HepG2 (cell line): ENCODE measurements around the gene RPS6KC1. TPM values are rescaled to one million over a fixed set of nuclear protein-coding genes. Genes with fewer than 3 reads are reported as not detected.

Experiments
- ATAC-seq: fragments of 200-7000 bp; cut with Tn5 transposase; 3 replicates; pipeline ENCODE4 v1.9.1; 2020; ENCODE audit warnings: mild to moderate bottlenecking, moderate library complexity
- BruUV-seq: library from RNA; stranded (reverse); fragments of 400-500 nt; replicated peaks from 2 replicates; lab custom pipeline; 2021; lab: Mats Ljungman, UMichigan
- CTCF ChIA-PET: fragments of 300-600 bp; formaldehyde crosslinking; extraction: SDS; loops from one replicate; lab custom pipeline; 2021; ENCODE audit warnings: low total read pairs, inconsistent platforms, low intra/inter-chr PET ratio; lab: Yijun Ruan, JAX
- POLR2A ChIA-PET: fragments of 350-600 bp; sonication (Branson Sonifier 250); formaldehyde crosslinking; loops from one replicate; lab custom pipeline; 2020; ENCODE audit warnings: antibody characterized with exemption, inconsistent platforms; lab: Yijun Ruan, JAX
- DNase-seq: peaks from one replicate; pipeline ENCODE4 v3.0.0-alpha.2; 2015; ENCODE audit warnings: low spot score
- FAIRE-seq: peaks from 3 replicates; lab custom pipeline; 2011; peaks lifted over from hg19 to GRCh38; lab: Jason Lieb, UNC
- H2AFZ ChIP-seq: one replicate; pipeline ENCODE4 v1.6.1; 2011; ENCODE audit warnings: low read length, inconsistent platforms
- H3K27ac ChIP-seq: fragments of 300-600 bp; 3 replicates; pipeline ENCODE4 v1.8.0; 2011; ENCODE audit warnings: mixed run types, mild to moderate bottlenecking, mixed read lengths, low read length, inconsistent platforms; ENCODE audit not compliant: insufficient read depth; ENCODE audit errors: extremely low read length
- H3K27me3 ChIP-seq, 2 experiments: fragments of 200-600 bp in 1 of 2; 2 replicates in 1 of 2; 3 replicates in 1 of 2; pipeline versions ENCODE4 v1.6.0 to v1.8.0; 2011; ENCODE audit warnings: low read length in 2 of 2, mild to moderate bottlenecking in 2 of 2, moderate library complexity in 2 of 2, inconsistent platforms in 1 of 2; ENCODE audit not compliant: insufficient read depth in 2 of 2, control insufficient read depth in 1 of 2
- H3K36me3 ChIP-seq, 2 experiments: fragments of 200-600 bp in 1 of 2; replicated peaks in 1 of 2; 2 replicates in 1 of 2; 3 replicates in 1 of 2; pipeline versions ENCODE4 v1.5.1 to v1.8.0; 2011; ENCODE audit warnings: low read length in 2 of 2, inconsistent platforms in 1 of 2; ENCODE audit not compliant: insufficient read depth in 2 of 2, control insufficient read depth in 1 of 2
- H3K4me1 ChIP-seq: 2 replicates; pipeline ENCODE4 v1.5.1; 2012; ENCODE audit warnings: low read length, inconsistent platforms; ENCODE audit not compliant: insufficient read depth
- H3K4me2 ChIP-seq: 2 replicates; pipeline ENCODE4 v1.6.0; 2011; ENCODE audit warnings: low read depth, low read length, inconsistent platforms
- H3K4me3 ChIP-seq, 3 experiments: fragments of 200-600 bp in 1 of 3; sonication (generic), shearing (Covaris generic) in 1 of 3; replicated peaks in 1 of 3; 2 replicates each; pipeline ENCODE4 v1.5.1; 2011 to 2016; ENCODE audit warnings: low read length in 3 of 3, inconsistent platforms in 2 of 3, low read depth in 2 of 3, mild to moderate bottlenecking in 2 of 3, control low read depth in 1 of 3, mixed read lengths in 1 of 3; ENCODE audit not compliant: insufficient read depth in 1 of 3
- H3K79me2 ChIP-seq: one replicate; pipeline ENCODE4 v1.6.1; 2011; ENCODE audit warnings: low read length, inconsistent platforms; ENCODE audit not compliant: insufficient read depth
- H3K9ac ChIP-seq: 2 replicates; pipeline ENCODE4 v1.6.0; 2011; ENCODE audit warnings: mild to moderate bottlenecking, low read depth, low read length, inconsistent platforms; ENCODE audit not compliant: insufficient read depth
- H3K9me3 ChIP-seq: 2 replicates; pipeline ENCODE4 v1.5.1; 2012; ENCODE audit warnings: mild to moderate bottlenecking, low read length
- H4K20me1 ChIP-seq: 2 replicates; pipeline ENCODE4 v1.6.0; 2011; ENCODE audit warnings: inconsistent platforms, mild to moderate bottlenecking, low read length, moderate library complexity; ENCODE audit not compliant: insufficient read depth
- ATAD3A ChIP-seq: sonication (generic); formaldehyde crosslinking; IDR thresholded peaks from 2 replicates; pipeline ENCODE4 v1.4.0; 2020; ENCODE audit warnings: missing genetic modification reagents
- ATF1 ChIP-seq: IDR thresholded peaks from 2 replicates; pipeline ENCODE4 v1.6.1; 2016; ENCODE audit warnings: mild to moderate bottlenecking, control low read depth
- ATRX ChIP-seq: sonication (generic); formaldehyde crosslinking; IDR thresholded peaks from 2 replicates; pipeline ENCODE4 v1.4.0; 2020; ENCODE audit warnings: missing genetic modification reagents, borderline replicate concordance
- BORCS8-MEF2B ChIP-seq: sonication (generic); formaldehyde crosslinking; IDR thresholded peaks from 2 replicates; pipeline ENCODE4 v1.8.0; 2022; ENCODE audit warnings: mild to moderate bottlenecking, missing genetic modification reagents
- GATAD1 ChIP-seq: IDR thresholded peaks from 2 replicates; pipeline ENCODE4 v1.6.1; 2016; ENCODE audit warnings: missing genetic modification reagents, missing compliant biosample characterization
- IRX3 ChIP-seq: sonication (generic); formaldehyde crosslinking; IDR thresholded peaks from 2 replicates; pipeline ENCODE4 v1.8.1; 2023; ENCODE audit warnings: mild to moderate bottlenecking, low read depth, missing genetic modification reagents, borderline replicate concordance
- KDM5A ChIP-seq: fragments of 200-600 bp; sonication (generic); IDR thresholded peaks from 2 replicates; pipeline ENCODE4 v1.7.0; 2018; ENCODE audit warnings: antibody characterized with exemption, mild to moderate bottlenecking, low read length, borderline replicate concordance
- KDM5B ChIP-seq: sonication (generic); formaldehyde crosslinking; IDR thresholded peaks from 2 replicates; pipeline ENCODE4 v1.4.0; 2020; ENCODE audit warnings: missing genetic modification reagents, mild to moderate bottlenecking, borderline replicate concordance
- LCORL ChIP-seq, 2 experiments: fragments of 450-650 bp in 1 of 2; sonication (generic) in 1 of 2; formaldehyde crosslinking in 1 of 2; IDR thresholded peaks; 2 replicates each; pipeline versions ENCODE4 v1.5.0 to v1.6.1; 2017 to 2020; ENCODE audit warnings: antibody characterized with exemption in 1 of 2, missing genetic modification reagents in 1 of 2
- MAZ ChIP-seq, 2 experiments: sonication (generic) in 1 of 2; formaldehyde crosslinking in 1 of 2; IDR thresholded peaks; 2 replicates each; pipeline versions ENCODE4 v1.5.0 to v1.6.1; 2012 to 2020; ENCODE audit warnings: low read depth in 2 of 2, mild to moderate bottlenecking in 2 of 2, borderline replicate concordance in 1 of 2, improper control_type of control experiment in 1 of 2, low read length in 1 of 2, missing genetic modification reagents in 1 of 2, moderate library complexity in 1 of 2
- POLR2G ChIP-seq: fragments of 200-400 bp; formaldehyde crosslinking; IDR thresholded peaks from 2 replicates; pipeline ENCODE4 v1.6.1; 2018; ENCODE audit warnings: mild to moderate bottlenecking, low read depth, low read length, moderate library complexity
- SETDB1 ChIP-seq: sonication (generic); formaldehyde crosslinking; IDR thresholded peaks from 2 replicates; pipeline ENCODE4 v1.5.1; 2020; ENCODE audit warnings: missing genetic modification reagents, mild to moderate bottlenecking, borderline replicate concordance
- ZFP37 ChIP-seq: sonication (generic); formaldehyde crosslinking; IDR thresholded peaks from 2 replicates; pipeline ENCODE4 v1.4.0; 2020; ENCODE audit warnings: missing genetic modification reagents, borderline replicate concordance
- ZNF138 ChIP-seq: sonication (generic); formaldehyde crosslinking; IDR thresholded peaks from 2 replicates; pipeline ENCODE4 v1.5.0; 2020; ENCODE audit warnings: mild to moderate bottlenecking, low read depth, missing genetic modification reagents
- ZNF501 ChIP-seq: sonication (generic); formaldehyde crosslinking; IDR thresholded peaks from 2 replicates; pipeline ENCODE4 v1.5.1; 2020; ENCODE audit warnings: mild to moderate bottlenecking, moderate library complexity, missing genetic modification reagents
- ZNF788 ChIP-seq: sonication (generic); formaldehyde crosslinking; IDR thresholded peaks from 2 replicates; pipeline ENCODE4 v1.5.0; 2020; ENCODE audit warnings: mild to moderate bottlenecking, missing genetic modification reagents, borderline replicate concordance
- ZSCAN21 ChIP-seq: sonication (generic); formaldehyde crosslinking; IDR thresholded peaks from 2 replicates; pipeline ENCODE4 v1.8.0; 2022; ENCODE audit warnings: mild to moderate bottlenecking, missing genetic modification reagents, moderate library complexity, borderline replicate concordance
- WGBS: methylation state at CpG from one replicate; pipeline ENCODE4 v1.1.6; 2017; ENCODE audit warnings: low lambda C conversion rate; 5-methylcytosine and 5-hydroxymethylcytosine counted together
- in situ Hi-C: cut with HindIII; loops from 2 replicates; pipeline ENCODE4 v1.10.0; 2017; ENCODE audit warnings: low pct_unique_long_range_greater_than_20kb; ENCODE audit not compliant: extremely low pct_ligation_motif_present
- intact Hi-C: fragments of 100-400 bp; cut with micrococcal nuclease; formaldehyde crosslinking; loops from one replicate; pipeline ENCODE4 v1.10.0; 2022; ENCODE audit not compliant: unreplicated experiment
- polyA plus RNA-seq, 8 experiments: library from polyadenylated mRNA; depleted of rRNA in 3 of 8; stranded (reverse) in 7 of 8; unstranded in 1 of 8; fragments of >200 nt; fragmentation: Illumina TruSeq in 4 of 8; extraction: Trizol in 4 of 8; gene quantifications; 2 replicates each; pipeline versions ENCODE4 v1.2.1 to v1.2.3, GENCODE V29; 2011 to 2016; ENCODE audit warnings: low read depth in 4 of 8, missing spikeins in 1 of 8, mixed read lengths in 1 of 8; ENCODE audit not compliant: insufficient read depth in 1 of 8
- total RNA-seq, 5 experiments: library from RNA; depleted of rRNA; stranded (reverse); fragments of >200 nt; fragmentation: Illumina TruSeq; extraction: Trizol; gene quantifications; 2 replicates each; pipeline ENCODE4 v1.2.3, GENCODE V29; 2016; ENCODE audit warnings: low read depth in 1 of 5
- TF ChIP-seq, protein P1 (sequence below): sonication (generic); formaldehyde crosslinking; IDR thresholded peaks from 2 replicates; pipeline ENCODE4 v1.4.0; 2020; ENCODE audit warnings: missing genetic modification reagents

RPS6KC1 gene
- total and polyA plus RNA-seq, 2 of the 13 experiments (the other 11 are each of a cell fraction or from before 2014, with no cell fraction given) = 11.0 to 25.2 TPM

GRCh38 chr1:213138892-213139291, 87.9 kb downstream of the RPS6KC1 start:
- Histone ChIP-seq H3K9me3 (no peaks in the 10 kb centered on the region), H3K36me3 (no peaks in the 10 kb centered on the region; a peak in 1 of 5 replicates), H4K20me1 (no peaks in the 10 kb centered on the region), H3K27me3 (no peaks in the 10 kb centered on the region)
- FAIRE-seq (no peak), DNase-seq (no peak)
- intact Hi-C loops = no loop called here
- 92% methylated on average over 1 of the region's 1 CpG for WGBS
- TF ChIP-seq GATAD1 (CRISPR knock-in tag) (no peak), ATRX (no peak), ZNF501 (CRISPR knock-in tag) (no peak), KDM5B (no peak), ATAD3A (CRISPR knock-in tag) (no peak), ZNF788 (CRISPR knock-in tag) (no peak), SETDB1 (no peak), MAZ (IDR thresholded peaks at IDR 0.05; ENCODE audit: borderline replicate concordance, low read depth, low read length) (no peak), MAZ (CRISPR knock-in tag; IDR thresholded peaks at IDR 0.05; ENCODE audit: low read depth) (no peak), IRX3 (CRISPR knock-in tag) (no peak), ZSCAN21 (CRISPR knock-in tag) (no peak), LCORL (IDR thresholded peaks at IDR 0.05) (no peak), LCORL (CRISPR knock-in tag; IDR thresholded peaks at IDR 0.05) (no peak), BORCS8-MEF2B (CRISPR knock-in tag) (no peak), ZFP37 (CRISPR knock-in tag) (no peak), ATF1 (CRISPR knock-in tag) (no peak), POLR2G (no peak), ZNF138 (CRISPR knock-in tag) (no peak), KDM5A (no peak)
- TF ChIP-seq, protein P1, sequence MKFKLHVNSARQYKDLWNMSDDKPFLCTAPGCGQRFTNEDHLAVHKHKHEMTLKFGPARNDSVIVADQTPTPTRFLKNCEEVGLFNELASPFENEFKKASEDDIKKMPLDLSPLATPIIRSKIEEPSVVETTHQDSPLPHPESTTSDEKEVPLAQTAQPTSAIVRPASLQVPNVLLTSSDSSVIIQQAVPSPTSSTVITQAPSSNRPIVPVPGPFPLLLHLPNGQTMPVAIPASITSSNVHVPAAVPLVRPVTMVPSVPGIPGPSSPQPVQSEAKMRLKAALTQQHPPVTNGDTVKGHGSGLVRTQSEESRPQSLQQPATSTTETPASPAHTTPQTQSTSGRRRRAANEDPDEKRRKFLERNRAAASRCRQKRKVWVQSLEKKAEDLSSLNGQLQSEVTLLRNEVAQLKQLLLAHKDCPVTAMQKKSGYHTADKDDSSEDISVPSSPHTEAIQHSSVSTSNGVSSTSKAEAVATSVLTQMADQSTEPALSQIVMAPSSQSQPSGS (CRISPR knock-in tag) = no peak
- TF ChIP-seq, all 625 proteins: peak for 0
- CTCF ChIA-PET = no interaction called here
- no peak overlapping the region for H2AFZ ChIP-seq
- no peak overlapping the region for H3K9ac ChIP-seq
- no peak overlapping the region for H3K4me3 ChIP-seq
- no peak overlapping the region for H3K4me2 ChIP-seq
- POLR2A ChIA-PET = no interaction called here
- H3K79me2 ChIP-seq = peaks cover 14% of the 10 kb centered on the region
- in situ Hi-C loops = no loop called here
- no peak for ATAC-seq
- peaks cover 36% of the 10 kb centered on the region for H3K4me1 ChIP-seq
- H3K27ac ChIP-seq = no peak overlapping the region
- BruUV-seq = no TSS peak
